Activated CD8-positive, alpha-beta T cell treated with anti-CD3 and anti-CD28 coated beads for 36 hours (primary cell): ENCODE measurements around the gene RTN4RL1. TPM values are rescaled to one million over a fixed set of nuclear protein-coding genes. Genes with fewer than 3 reads are reported as not detected.

ENCODE experiments used
- ATAC-seq: fragments of 200-7000 bp; cut with Tn5 transposase; one replicate; pipeline ENCODE4 v1.10.0; 2021; ENCODE audit warnings: mild to moderate bottlenecking, moderate library complexity
- CTCF ChIA-PET: fragments of 350-600 bp; sonication (Branson Sonifier 250); formaldehyde crosslinking; loops from one replicate; lab custom pipeline; 2021; ENCODE audit warnings: antibody characterized with exemption; lab: Charles Lee
- POLR2A ChIA-PET: fragments of 350-600 bp; sonication (Branson Sonifier 250); formaldehyde crosslinking; loops from one replicate; lab custom pipeline; 2021; ENCODE audit warnings: antibody characterized with exemption; lab: Charles Lee
- DNase-seq: peaks from one replicate; pipeline ENCODE4 v3.0.0-alpha.2; 2020
- H3K27ac Mint-ChIP-seq: one replicate; pipeline ENCODE4 v1.8.0; 2021; ENCODE audit warnings: mild to moderate bottlenecking, mixed read lengths
- H3K27me3 Mint-ChIP-seq: one replicate; pipeline ENCODE4 v1.8.0; 2021; ENCODE audit warnings: mixed read lengths
- H3K36me3 Mint-ChIP-seq: one replicate; pipeline ENCODE4 v1.8.0; 2021; ENCODE audit warnings: low read depth, mixed read lengths
- H3K4me1 Mint-ChIP-seq: one replicate; pipeline ENCODE4 v1.8.0; 2021; ENCODE audit warnings: low read depth, mixed read lengths
- H3K4me3 Mint-ChIP-seq: one replicate; pipeline ENCODE4 v1.8.0; 2021; ENCODE audit warnings: mild to moderate bottlenecking, moderate library complexity, mixed read lengths
- H3K9me3 Mint-ChIP-seq: one replicate; pipeline ENCODE4 v1.8.0; 2021; ENCODE audit warnings: mixed read lengths
- intact Hi-C: fragments of 100-400 bp; cut with micrococcal nuclease; formaldehyde crosslinking; loops from one replicate; pipeline ENCODE4 v1.10.0; 2022
- total RNA-seq, 2 experiments: library from RNA; stranded (reverse); gene quantifications; one replicate each; pipeline ENCODE4 v1.2.3, GENCODE V29; 2021
- TF ChIP-seq, protein P1 (sequence below): fragments of 200-600 bp; IDR thresholded peaks from one replicate; pipeline ENCODE4 v1.8.0; 2022; ENCODE audit warnings: antibody characterized with exemption, mild to moderate bottlenecking

The RTN4RL1 gene
- total RNA-seq, 2 experiments from 2014 or later = 0.27 to 0.49 TPM

- Mint-ChIP-seq H3K36me3 (peaks cover 22% of the 10 kb centered on the region), H3K27ac (peak within 1 kb of the TSS; percentile 97), H3K4me3 (peak within 1 kb of the TSS; percentile 94), H3K9me3 (no peaks in the 10 kb centered on the region), H3K4me1 (peaks cover 20% of the 10 kb centered on the region), H3K27me3 (no peaks in the 10 kb centered on the region)
- intact Hi-C loops = no loop called here
- TF ChIP-seq, protein P1, sequence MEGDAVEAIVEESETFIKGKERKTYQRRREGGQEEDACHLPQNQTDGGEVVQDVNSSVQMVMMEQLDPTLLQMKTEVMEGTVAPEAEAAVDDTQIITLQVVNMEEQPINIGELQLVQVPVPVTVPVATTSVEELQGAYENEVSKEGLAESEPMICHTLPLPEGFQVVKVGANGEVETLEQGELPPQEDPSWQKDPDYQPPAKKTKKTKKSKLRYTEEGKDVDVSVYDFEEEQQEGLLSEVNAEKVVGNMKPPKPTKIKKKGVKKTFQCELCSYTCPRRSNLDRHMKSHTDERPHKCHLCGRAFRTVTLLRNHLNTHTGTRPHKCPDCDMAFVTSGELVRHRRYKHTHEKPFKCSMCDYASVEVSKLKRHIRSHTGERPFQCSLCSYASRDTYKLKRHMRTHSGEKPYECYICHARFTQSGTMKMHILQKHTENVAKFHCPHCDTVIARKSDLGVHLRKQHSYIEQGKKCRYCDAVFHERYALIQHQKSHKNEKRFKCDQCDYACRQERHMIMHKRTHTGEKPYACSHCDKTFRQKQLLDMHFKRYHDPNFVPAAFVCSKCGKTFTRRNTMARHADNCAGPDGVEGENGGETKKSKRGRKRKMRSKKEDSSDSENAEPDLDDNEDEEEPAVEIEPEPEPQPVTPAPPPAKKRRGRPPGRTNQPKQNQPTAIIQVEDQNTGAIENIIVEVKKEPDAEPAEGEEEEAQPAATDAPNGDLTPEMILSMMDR = no peak
- CTCF ChIA-PET = interaction anchor here (0.9 to 2.7 kb wide), 5 partner anchors 11 to 159 kb away, joined by 3 to 13 read pairs (median 4); partner anchors contain the start of genes DPH1 and HIC1
- POLR2A ChIA-PET = interaction anchor here (2.8 kb wide), 1 partner anchor 11 kb away, joined by 30 read pairs; the partner anchor contains the start of gene DPH1
- DNase-seq = peak; percentile 97
- ATAC-seq = peak; percentile 93
Measured at GRCh38 chr17:2041561-2042389, 16.6 kb upstream of the RTN4RL1 start, which contains the start of gene OVCA2. Gene OVCA2, plus strand, starts transcription at chr17:2042022. Its CDS starts 26 bp downstream, at chr17:2042048.

GRCh38 chr17:2040942-2041560 is 15.9 kb upstream of the RTN4RL1 start:
- DNase-seq (no peak), ATAC-seq (no peak)
- Mint-ChIP-seq H3K9me3 (no peaks in the 10 kb centered on the region), H3K36me3 (peaks cover 27% of the 10 kb centered on the region), H3K27ac (no peak overlapping the region), H3K4me1 (peaks cover 20% of the 10 kb centered on the region), H3K4me3 (peak overlapping the region; percentile 94), H3K27me3 (no peaks in the 10 kb centered on the region)
- TF ChIP-seq, protein P1 = no peak
- ChIA-PET CTCF (interaction anchor here (0.6 to 2.7 kb wide), 8 partner anchors 10 to 391 kb away, joined by 3 to 13 read pairs (median 4); partner anchors contain the start of genes DPH1 and HIC1), POLR2A (interaction anchor here (1.7 to 2.8 kb wide), 2 partner anchors 10 to 324 kb away, joined by 4 to 30 read pairs; partner anchors contain the start of gene DPH1)
- intact Hi-C loops = no loop called here

DNA sequence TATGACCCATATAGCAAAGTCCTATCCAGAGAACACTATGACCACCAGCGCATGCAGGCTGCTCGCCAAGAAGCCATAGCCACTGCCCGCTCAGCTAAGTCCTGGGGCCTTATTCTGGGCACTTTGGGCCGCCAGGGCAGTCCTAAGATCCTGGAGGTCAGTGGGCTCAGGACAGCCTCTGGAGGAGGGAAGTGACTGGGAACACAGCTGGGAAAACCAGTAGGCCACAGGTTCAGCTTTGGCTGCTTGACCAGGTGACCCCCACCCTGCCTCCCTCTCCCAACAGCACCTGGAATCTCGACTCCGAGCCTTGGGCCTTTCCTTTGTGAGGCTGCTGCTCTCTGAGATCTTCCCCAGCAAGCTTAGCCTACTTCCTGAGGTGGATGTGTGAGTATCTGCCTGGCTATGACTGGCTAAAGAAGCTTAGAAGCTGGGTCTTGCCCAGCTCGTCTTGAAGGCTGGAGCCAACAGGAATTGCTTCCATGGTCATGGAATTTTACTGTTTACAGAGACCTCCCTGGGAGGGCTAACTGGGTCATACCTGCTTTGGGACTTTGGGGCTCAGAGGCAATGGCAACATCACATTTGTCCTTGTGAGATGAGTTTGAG is 15.2 kb upstream of the RTN4RL1 start:
- ATAC-seq = no peak
- ChIA-PET CTCF (interaction anchor here (0.6 to 2.7 kb wide), 6 partner anchors 10 to 391 kb away, joined by 3 to 13 read pairs (median 4); partner anchors contain the start of genes DPH1 and HIC1), POLR2A (interaction anchor here (1.7 to 2.8 kb wide), 2 partner anchors 9 to 323 kb away, joined by 4 to 30 read pairs; partner anchors contain the start of gene DPH1)
- TF ChIP-seq, protein P1 = no peak
- Mint-ChIP-seq H3K4me1 (peaks cover 20% of the 10 kb centered on the region), H3K9me3 (no peaks in the 10 kb centered on the region), H3K4me3 (peak overlapping the region; percentile 35), H3K36me3 (peaks cover 27% of the 10 kb centered on the region), H3K27me3 (no peaks in the 10 kb centered on the region), H3K27ac (no peak overlapping the region)
- intact Hi-C loops = no loop called here
- no peak for DNase-seq

GRCh38 chr17:2037155-2037554 is 12.0 kb upstream of the RTN4RL1 start:
- Mint-ChIP-seq H3K27ac (no peak overlapping the region), H3K27me3 (no peaks in the 10 kb centered on the region), H3K4me1 (peaks cover 12% of the 10 kb centered on the region), H3K9me3 (no peaks in the 10 kb centered on the region), H3K4me3 (no peak overlapping the region), H3K36me3 (peaks cover 13% of the 10 kb centered on the region)
- ChIA-PET CTCF (interaction anchor here (1.8 kb wide), 1 partner anchor 17 kb away, joined by 8 read pairs; the partner anchor contains the start of gene HIC1), POLR2A (interaction anchor here (0.6 kb wide), 1 partner anchor 656 kb away, joined by 3 read pairs; no protein-coding TSS in a partner anchor)
- DNase-seq = no peak
- ATAC-seq = no peak
- TF ChIP-seq, protein P1 = no peak
- intact Hi-C loops = no loop called here
